ENCODE measurements around the gene ABCG5.
A peak's percentile ranks its signal among the peaks of the same experiment; 100 is the strongest.

ABCG5 gene

GRCh38 chr2:43806719-43807031 lies 32.0 kb downstream of the ABCG5 start:
- no peak for DNase-seq (ENCODE audit: low spot score)

GRCh38 chr2:43803113-43803512 lies 35.5 kb downstream of the ABCG5 start:
- DNase-seq (ENCODE audit: low spot score), result no peak

- DNase-seq (ENCODE audit: low spot score), result no peak
These were observed 36.5 kb downstream of the ABCG5 start for GRCh38 chr2:43802135-43802534.

GRCh38 chr2:43800894-43801293 lies 37.7 kb downstream of the ABCG5 start:
- no peak for DNase-seq (ENCODE audit: low spot score)

GRCh38 chr2:43798300-43798699 lies 40.3 kb downstream of the ABCG5 start:
- DNase-seq (ENCODE audit: low spot score), result no peak

GRCh38 chr2:43796206-43796605 lies 42.4 kb downstream of the ABCG5 start:
- no peak for DNase-seq (ENCODE audit: low spot score)

- no peak for DNase-seq (ENCODE audit: low spot score)
These were observed 43.7 kb downstream of the ABCG5 start for GRCh38 chr2:43794956-43795355.

- no peak for DNase-seq (ENCODE audit: low spot score)
These were observed 46.0 kb downstream of the ABCG5 start for GRCh38 chr2:43792653-43793052.

GRCh38 chr2:43791035-43791765 lies 47.4 kb downstream of the ABCG5 start:
- DNase-seq (ENCODE audit: low spot score), result no peak

GRCh38 chr2:43790147-43790546 lies 48.5 kb downstream of the ABCG5 start:
- DNase-seq (ENCODE audit: low spot score), result no peak

GRCh38 chr2:43788646-43789045 lies 50.0 kb downstream of the ABCG5 start:
- DNase-seq (ENCODE audit: low spot score), result no peak

GRCh38 chr2:43787895-43788294 lies 50.7 kb downstream of the ABCG5 start:
- no peak for DNase-seq (ENCODE audit: low spot score)

- DNase-seq (ENCODE audit: low spot score), result no peak
These were observed 60.4 kb downstream of the ABCG5 start for GRCh38 chr2:43778233-43778632.

- DNase-seq (ENCODE audit: low spot score), result no peak
These were observed 61.2 kb downstream of the ABCG5 start for GRCh38 chr2:43777306-43777926.

- DNase-seq (ENCODE audit: low spot score), result no peak
These were observed 62.3 kb downstream of the ABCG5 start for GRCh38 chr2:43776324-43776723.

GRCh38 chr2:43774617-43775016 lies 64.0 kb downstream of the ABCG5 start:
- DNase-seq (ENCODE audit: low spot score), result no peak

- peak; percentile 96 for DNase-seq (ENCODE audit: low spot score)
These were observed 64.6 kb downstream of the ABCG5 start, which contains the start of gene DYNC2LI1 for GRCh38 chr2:43773876-43774613. Gene DYNC2LI1, plus strand, starts transcription at chr2:43774039. Its CDS starts 100 bp downstream, at chr2:43774139.

GRCh38 chr2:43766006-43766405 lies 72.6 kb downstream of the ABCG5 start:
- DNase-seq (ENCODE audit: low spot score), result no peak

GRCh38 chr2:43764086-43764705 lies 74.4 kb downstream of the ABCG5 start:
- no peak for DNase-seq (ENCODE audit: low spot score)

GRCh38 chr2:43763091-43763490 lies 75.5 kb downstream of the ABCG5 start:
- no peak for DNase-seq (ENCODE audit: low spot score)

All from Ammon's horn (tissue), 1 donor.